HCT116 (cell line): Measurements from ENCODE around the gene GCNT1. TPM values are rescaled to one million over a fixed set of nuclear protein-coding genes. Genes with fewer than 3 reads are reported as not detected.
A peak's percentile ranks its signal among the peaks of the same experiment; 100 is the strongest.

Experiments used
- ATAC-seq: fragments of 200-7000 bp; cut with Tn5 transposase; 2 replicates; pipeline ENCODE4 v1.9.1; 2020; ENCODE audit warnings: mild to moderate bottlenecking, moderate library complexity
- BruUV-seq: library from RNA; stranded (reverse); fragments of 400-500 nt; replicated peaks from 2 replicates; lab custom pipeline; 2021; lab: Mats Ljungman, UMichigan
- CTCF ChIA-PET: fragments of 300-600 bp; sonication (Branson Sonifier 250); formaldehyde crosslinking; loops from one replicate; lab custom pipeline; 2021; ENCODE audit warnings: antibody characterized with exemption; lab: Charles Lee
- POLR2A ChIA-PET: fragments of 300-600, 350-600 bp; sonication (Branson Sonifier 250); formaldehyde crosslinking; loops from one replicate; lab custom pipeline; 2021; ENCODE audit warnings: antibody characterized with exemption; lab: Charles Lee
- RAD21 ChIA-PET, 2 experiments: fragments of 300-600 bp; sonication (Branson Sonifier 250); formaldehyde crosslinking; loops; one replicate each; lab custom pipeline; 2023; ENCODE audit warnings: low total read pairs in 2 of 2; ENCODE audit not compliant: uncharacterized antibody in 2 of 2, unreplicated experiment in 2 of 2, low non-redundant PET in 1 of 2; lab: Charles Lee
- DNase-seq: peaks from one replicate; pipeline ENCODE4 v3.0.0-alpha.2; 2010; ENCODE audit warnings: low read depth, low spot score
- H2AFZ ChIP-seq: fragments of 200-600 bp; shearing (Covaris generic), sonication (generic); 2 replicates; pipeline ENCODE4 v1.6.1; 2017; ENCODE audit warnings: low read depth, mixed run types, mixed read lengths, antibody characterized with exemption, low read length; ENCODE audit not compliant: poor library complexity, severe bottlenecking
- H3K27ac ChIP-seq: 2 replicates; pipeline ENCODE4 v1.5.1; 2012; ENCODE audit warnings: low read depth, low read length
- H3K27me3 ChIP-seq: fragments of 200-600 bp; sonication (generic); 2 replicates; pipeline ENCODE4 v1.6.1; 2016; ENCODE audit warnings: mixed run types, low read length, mixed read lengths; ENCODE audit not compliant: insufficient read depth
- H3K36me3 ChIP-seq, 2 experiments: fragments of 200-500 bp in 1 of 2; fragments of 200-600 bp in 1 of 2; sonication (Bioruptor generic) in 1 of 2; sonication (generic) in 1 of 2; 2 replicates each; pipeline versions ENCODE4 v1.5.1 to v1.6.1; 2014 to 2016; ENCODE audit warnings: low read length in 2 of 2, inconsistent platforms in 1 of 2, mixed read lengths in 1 of 2, mixed run types in 1 of 2; ENCODE audit not compliant: insufficient read depth in 2 of 2, control insufficient read depth in 1 of 2
- H3K4me1 ChIP-seq, 2 experiments: fragments of 200-600 bp in 1 of 2; sonication (generic) in 1 of 2; 2 replicates each; pipeline versions ENCODE4 v1.5.1 to v1.6.1; 2012 to 2017; ENCODE audit warnings: low read length in 2 of 2, inconsistent platforms in 1 of 2, mild to moderate bottlenecking in 1 of 2, mixed read lengths in 1 of 2, mixed run types in 1 of 2, moderate library complexity in 1 of 2; ENCODE audit not compliant: insufficient read depth in 2 of 2, control insufficient read depth in 1 of 2
- H3K4me2 ChIP-seq: fragments of 200-600 bp; sonication (generic); 2 replicates; pipeline ENCODE4 v1.6.1; 2017; ENCODE audit warnings: mixed run types, low read length, mixed read lengths
- H3K4me3 ChIP-seq, 2 experiments: fragments of 200-600 bp in 1 of 2; sonication (generic) in 1 of 2; replicated peaks in 1 of 2; 2 replicates each; pipeline ENCODE4 v1.5.1; 2011 to 2016; ENCODE audit warnings: low read length in 2 of 2, control low read depth in 1 of 2, low read depth in 1 of 2, mild to moderate bottlenecking in 1 of 2, mixed read lengths in 1 of 2, mixed run types in 1 of 2
- H3K79me2 ChIP-seq: fragments of 200-600 bp; sonication (generic); 2 replicates; pipeline ENCODE4 v1.6.1; 2017; ENCODE audit warnings: mild to moderate bottlenecking, mixed run types, low read length, moderate library complexity, mixed read lengths; ENCODE audit not compliant: insufficient read depth
- H3K9ac ChIP-seq: fragments of 200-600 bp; sonication (generic); 2 replicates; pipeline ENCODE4 v1.6.1; 2016; ENCODE audit warnings: low read length, mixed read lengths
- H3K9me2 ChIP-seq: fragments of 200-600 bp; sonication (generic), shearing (Covaris generic); 2 replicates; pipeline ENCODE4 v1.6.1; 2017; ENCODE audit warnings: mixed run types, mild to moderate bottlenecking, moderate library complexity; ENCODE audit not compliant: insufficient read depth
- H3K9me3 ChIP-seq, 2 experiments: fragments of 200-500 bp in 1 of 2; fragments of 200-600 bp in 1 of 2; sonication (Bioruptor generic) in 1 of 2; sonication (generic) in 1 of 2; 2 replicates each; pipeline ENCODE4 v1.6.1; 2014 to 2017; ENCODE audit warnings: low read length in 2 of 2, mixed read lengths in 2 of 2, inconsistent platforms in 1 of 2, low read depth in 1 of 2, mild to moderate bottlenecking in 1 of 2, mixed run types in 1 of 2, moderate library complexity in 1 of 2; ENCODE audit not compliant: control insufficient read depth in 1 of 2, insufficient read depth in 1 of 2
- H4K20me1 ChIP-seq: fragments of 200-600 bp; sonication (generic), shearing (Covaris generic); 2 replicates; pipeline ENCODE4 v1.6.1; 2017; ENCODE audit warnings: mixed run types, mild to moderate bottlenecking, moderate library complexity; ENCODE audit not compliant: insufficient read depth
- CEBPB ChIP-seq: IDR thresholded peaks from 2 replicates; pipeline ENCODE4 v1.6.1; 2012; ENCODE audit warnings: low read depth
- ELF1 ChIP-seq: IDR thresholded peaks from 2 replicates; pipeline ENCODE4 v1.6.1; 2012; ENCODE audit warnings: low read depth, borderline replicate concordance
- FOSL1 ChIP-seq: IDR thresholded peaks from 2 replicates; pipeline ENCODE4 v1.6.1; 2012; ENCODE audit warnings: low read depth
- MAX ChIP-seq: IDR thresholded peaks from 2 replicates; pipeline ENCODE4 v1.6.1; 2012
- POLR2A ChIP-seq: IDR thresholded peaks from 2 replicates; pipeline ENCODE4 v1.7.0; 2011; ENCODE audit warnings: borderline replicate concordance; ENCODE audit not compliant: insufficient read depth, insufficient read length; ENCODE audit errors: extremely low read depth
- POLR2AphosphoS5 ChIP-seq: IDR thresholded peaks from 2 replicates; pipeline ENCODE4 v1.6.1; 2011; ENCODE audit warnings: mild to moderate bottlenecking, low read depth, low read length, moderate library complexity
- RAD21 ChIP-seq: IDR thresholded peaks from 2 replicates; pipeline ENCODE4 v1.6.1; 2012; ENCODE audit warnings: low read depth, mild to moderate bottlenecking
- SIN3A ChIP-seq: IDR thresholded peaks from 2 replicates; pipeline ENCODE4 v1.6.1; 2012; ENCODE audit warnings: low read depth
- SRF ChIP-seq: IDR thresholded peaks from 2 replicates; pipeline ENCODE4 v1.6.1; 2012; ENCODE audit warnings: low read depth
- TCF7L2 ChIP-seq: IDR thresholded peaks from 2 replicates; pipeline ENCODE4 v1.7.0; 2011; ENCODE audit warnings: borderline replicate concordance, inconsistent platforms; ENCODE audit not compliant: insufficient read depth, insufficient read length; ENCODE audit errors: extremely low read depth
- YY1 ChIP-seq: IDR thresholded peaks from 2 replicates; pipeline ENCODE4 v1.6.1; 2011; ENCODE audit warnings: low read length, low read depth, moderate library complexity, mild to moderate bottlenecking; ENCODE audit not compliant: insufficient replicate concordance; ENCODE audit errors: extremely low read depth
- intact Hi-C: fragments of 100-400 bp; cut with micrococcal nuclease; formaldehyde crosslinking; loops from 2 replicates; pipeline ENCODE4 v1.10.0; 2022
- total RNA-seq: library from RNA; stranded (reverse); gene quantifications from one replicate; pipeline ENCODE4 v1.2.1, GENCODE V29; 2021; ENCODE audit not compliant: unreplicated experiment
- TF ChIP-seq, protein P1 (sequence below): IDR thresholded peaks from 2 replicates; pipeline ENCODE4 v1.6.1; 2012; ENCODE audit warnings: low read depth

Gene GCNT1
- total RNA-seq, 1 experiment from 2014 or later: 5.8 TPM

- POLR2A ChIA-PET: no interaction called here
- no TSS peak for BruUV-seq
These were observed 6.1 kb upstream of the GCNT1 start for GRCh38 chr9:76452839-76453238.

GRCh38 chr9:76453785-76454184, 5.2 kb upstream of the GCNT1 start:
- TF ChIP-seq YY1: no peak
- TF ChIP-seq RAD21: no peak
- TF ChIP-seq TCF7L2: no peak
- peak; percentile 23; the same call in 1 of the 2 replicates for TF ChIP-seq CEBPB
- TF ChIP-seq POLR2A: no peak
- TF ChIP-seq, protein P1, sequence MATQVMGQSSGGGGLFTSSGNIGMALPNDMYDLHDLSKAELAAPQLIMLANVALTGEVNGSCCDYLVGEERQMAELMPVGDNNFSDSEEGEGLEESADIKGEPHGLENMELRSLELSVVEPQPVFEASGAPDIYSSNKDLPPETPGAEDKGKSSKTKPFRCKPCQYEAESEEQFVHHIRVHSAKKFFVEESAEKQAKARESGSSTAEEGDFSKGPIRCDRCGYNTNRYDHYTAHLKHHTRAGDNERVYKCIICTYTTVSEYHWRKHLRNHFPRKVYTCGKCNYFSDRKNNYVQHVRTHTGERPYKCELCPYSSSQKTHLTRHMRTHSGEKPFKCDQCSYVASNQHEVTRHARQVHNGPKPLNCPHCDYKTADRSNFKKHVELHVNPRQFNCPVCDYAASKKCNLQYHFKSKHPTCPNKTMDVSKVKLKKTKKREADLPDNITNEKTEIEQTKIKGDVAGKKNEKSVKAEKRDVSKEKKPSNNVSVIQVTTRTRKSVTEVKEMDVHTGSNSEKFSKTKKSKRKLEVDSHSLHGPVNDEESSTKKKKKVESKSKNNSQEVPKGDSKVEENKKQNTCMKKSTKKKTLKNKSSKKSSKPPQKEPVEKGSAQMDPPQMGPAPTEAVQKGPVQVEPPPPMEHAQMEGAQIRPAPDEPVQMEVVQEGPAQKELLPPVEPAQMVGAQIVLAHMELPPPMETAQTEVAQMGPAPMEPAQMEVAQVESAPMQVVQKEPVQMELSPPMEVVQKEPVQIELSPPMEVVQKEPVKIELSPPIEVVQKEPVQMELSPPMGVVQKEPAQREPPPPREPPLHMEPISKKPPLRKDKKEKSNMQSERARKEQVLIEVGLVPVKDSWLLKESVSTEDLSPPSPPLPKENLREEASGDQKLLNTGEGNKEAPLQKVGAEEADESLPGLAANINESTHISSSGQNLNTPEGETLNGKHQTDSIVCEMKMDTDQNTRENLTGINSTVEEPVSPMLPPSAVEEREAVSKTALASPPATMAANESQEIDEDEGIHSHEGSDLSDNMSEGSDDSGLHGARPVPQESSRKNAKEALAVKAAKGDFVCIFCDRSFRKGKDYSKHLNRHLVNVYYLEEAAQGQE: no peak
- TF ChIP-seq FOSL1: no peak
- Histone ChIP-seq H3K4me3 (no peak overlapping the region), H2AFZ (no peak overlapping the region), H3K4me2 (no peak overlapping the region), H3K79me2 (no peaks in the 10 kb centered on the region), H4K20me1 (no peaks in the 10 kb centered on the region), H3K27me3 (no peaks in the 10 kb centered on the region), H3K27ac (no peak overlapping the region), H3K4me1 (peaks cover 12 to 25% of the 10 kb centered on the region in 2 experiments; a peak in 3 of 4 replicates), H3K9me3 (no peaks in the 10 kb centered on the region), H3K36me3 (no peaks in the 10 kb centered on the region), H3K9ac (no peak overlapping the region), H3K9me2 (no peaks in the 10 kb centered on the region)
- RAD21 ChIA-PET: no interaction called here
- POLR2A ChIA-PET: no interaction called here
- no peak for ATAC-seq
- no TSS peak for BruUV-seq
- CTCF ChIA-PET: no interaction called here
- intact Hi-C loops: no loop called here
- no peak for DNase-seq

More at GRCh38 chr9:76452839-76453238, 6.1 kb upstream of the GCNT1 start:
- Histone ChIP-seq H3K4me2 (no peak overlapping the region), H3K9me2 (no peaks in the 10 kb centered on the region), H3K27me3 (no peaks in the 10 kb centered on the region), H3K9me3 (no peaks in the 10 kb centered on the region), H3K79me2 (no peaks in the 10 kb centered on the region), H4K20me1 (no peaks in the 10 kb centered on the region), H3K4me1 (peaks cover 9 to 17% of the 10 kb centered on the region in 2 experiments; a peak in 3 of 4 replicates), H3K9ac (no peak overlapping the region), H3K27ac (no peak overlapping the region), H3K4me3 (no peak overlapping the region), H3K36me3 (no peaks in the 10 kb centered on the region), H2AFZ (no peak overlapping the region)
- TF ChIP-seq ELF1: no peak
- TF ChIP-seq SRF: no peak
- TF ChIP-seq MAX: no peak
- no peak for TF ChIP-seq POLR2AphosphoS5
- no peak for TF ChIP-seq SIN3A
- TF ChIP-seq RAD21: no peak
- no peak for TF ChIP-seq TCF7L2
- ChIA-PET CTCF (no interaction called here), RAD21 (no interaction called here)
- DNase-seq (no peak), ATAC-seq (no peak)
- intact Hi-C loops: no loop called here
